Endodermal cell (in vitro differentiated cells): ENCODE measurements around the gene PMVK. TPM values are rescaled to one million over a fixed set of nuclear protein-coding genes. Genes with fewer than 3 reads are reported as not detected.

Experiments
- DNase-seq: peaks from one replicate; pipeline ENCODE4 v3.0.0-alpha.2; 2017
- H3K27ac ChIP-seq: 2 replicates; pipeline ENCODE4 v1.5.1; 2013; ENCODE audit warnings: mild to moderate bottlenecking, low read depth, low read length, moderate library complexity
- H3K27me3 ChIP-seq: 2 replicates; pipeline ENCODE4 v1.6.1; 2013; ENCODE audit warnings: mild to moderate bottlenecking, low read length, moderate library complexity; ENCODE audit not compliant: insufficient read depth, control insufficient read depth, poor library complexity, severe bottlenecking
- H3K36me3 ChIP-seq: 2 replicates; pipeline ENCODE4 v1.7.0; 2013; ENCODE audit warnings: mild to moderate bottlenecking, low read length, moderate library complexity; ENCODE audit not compliant: control insufficient read depth, insufficient read depth
- H3K4me1 ChIP-seq: one replicate; pipeline ENCODE4 v1.7.0; 2013; ENCODE audit warnings: low read length; ENCODE audit not compliant: control insufficient read depth, insufficient read depth
- H3K4me3 ChIP-seq: 2 replicates; pipeline ENCODE4 v1.5.1; 2013; ENCODE audit warnings: mild to moderate bottlenecking, low read length, moderate library complexity
- H3K9ac ChIP-seq: 2 replicates; pipeline ENCODE4 v1.6.1; 2013; ENCODE audit warnings: mild to moderate bottlenecking, low read length, moderate library complexity; ENCODE audit not compliant: poor library complexity, severe bottlenecking; ENCODE audit errors: extremely low read depth
- H3K9me3 ChIP-seq: 2 replicates; pipeline ENCODE4 v1.6.1; 2013; ENCODE audit warnings: mild to moderate bottlenecking, low read length, moderate library complexity; ENCODE audit not compliant: control insufficient read depth
- H3K27ac Mint-ChIP-seq: 2 replicates; pipeline ENCODE4 v1.8.0; 2020; ENCODE audit warnings: mixed read lengths
- H3K27me3 Mint-ChIP-seq: 2 replicates; pipeline ENCODE4 v1.8.0; 2021; ENCODE audit warnings: mild to moderate bottlenecking, mixed read lengths; ENCODE audit not compliant: insufficient read depth
- H3K36me3 Mint-ChIP-seq: 2 replicates; pipeline ENCODE4 v1.8.0; 2020; ENCODE audit warnings: low read depth, mixed read lengths
- H3K4me1 Mint-ChIP-seq: 2 replicates; pipeline ENCODE4 v1.8.0; 2020; ENCODE audit warnings: mixed read lengths
- H3K4me3 Mint-ChIP-seq: 2 replicates; pipeline ENCODE4 v1.8.0; 2020; ENCODE audit warnings: mild to moderate bottlenecking, moderate library complexity, mixed read lengths
- H3K9me3 Mint-ChIP-seq: 2 replicates; pipeline ENCODE4 v1.8.0; 2020; ENCODE audit warnings: mild to moderate bottlenecking, mixed read lengths
- CTCF ChIP-seq: fragments of 200-600 bp; sonication (generic); conservative IDR thresholded peaks from 2 replicates; pipeline ENCODE4 v1.5.0; 2021; ENCODE audit warnings: antibody characterized with exemption, mild to moderate bottlenecking
- WGBS, 2 experiments: methylation state at CpG; one replicate each; pipeline versions ENCODE4 v1.1.5 to v1.1.7; 2013; ENCODE audit warnings: missing lambda C conversion rate in 2 of 2, mixed read lengths in 1 of 2; ENCODE audit not compliant: insufficient coverage in 1 of 2, insufficient read length in 1 of 2; 5-methylcytosine and 5-hydroxymethylcytosine counted together
- total RNA-seq, 2 donors: library from RNA; stranded (reverse); fragmentation: NEBNext Ultra II Directional in 1 of 2; extraction: Animal tissue kit (Norgen Biotek cat#: 25700) in 1 of 2; gene quantifications; 2 replicates in 1 of 2; 3 replicates in 1 of 2; pipeline ENCODE4 v1.2.1, GENCODE V29; 2021

PMVK gene
- total RNA-seq, 2 donors from 2014 or later = 16.0 to 16.4 TPM

- Histone ChIP-seq H3K36me3 (no peaks in the 10 kb centered on the region), H3K4me1 (peaks cover 3% of the 10 kb centered on the region), H3K27ac (no peak overlapping the region), H3K9ac (no peak overlapping the region), H3K27me3 (no peaks in the 10 kb centered on the region), H3K9me3 (no peaks in the 10 kb centered on the region), H3K4me3 (no peak overlapping the region)
- DNase-seq = peak; percentile 33
- H3K4me1 Mint-ChIP-seq = no peaks in the 10 kb centered on the region
- H3K36me3 Mint-ChIP-seq = no peaks in the 10 kb centered on the region
- no peak overlapping the region for H3K27ac Mint-ChIP-seq
- no peaks in the 10 kb centered on the region for H3K9me3 Mint-ChIP-seq
- H3K4me3 Mint-ChIP-seq = no peak overlapping the region
- 86 to 94% methylated on average over 7 to 15 of the region's 15 CpGs for WGBS, 2 experiments
- H3K27me3 Mint-ChIP-seq = peaks cover 6% of the 10 kb centered on the region
- no peak for TF ChIP-seq CTCF
Observed at GRCh38 chr1:154883919-154884868, 52.3 kb downstream of the PMVK start.

- Histone ChIP-seq H3K9me3 (no peaks in the 10 kb centered on the region), H3K27me3 (no peaks in the 10 kb centered on the region), H3K4me1 (peaks cover 3% of the 10 kb centered on the region), H3K4me3 (no peak overlapping the region), H3K36me3 (no peaks in the 10 kb centered on the region), H3K27ac (no peak overlapping the region), H3K9ac (no peak overlapping the region)
- H3K9me3 Mint-ChIP-seq = no peaks in the 10 kb centered on the region
- WGBS, 2 experiments = 89 to 97% methylated on average over 4 to 9 of the region's 10 CpGs
- TF ChIP-seq CTCF = no peak
- H3K27me3 Mint-ChIP-seq = no peaks in the 10 kb centered on the region
- H3K4me1 Mint-ChIP-seq = peaks cover 5% of the 10 kb centered on the region
- no peaks in the 10 kb centered on the region for H3K36me3 Mint-ChIP-seq
- DNase-seq = peak; percentile 68
- H3K4me3 Mint-ChIP-seq = no peak overlapping the region
- no peak overlapping the region for H3K27ac Mint-ChIP-seq
Observed at GRCh38 chr1:154881820-154882535, 54.5 kb downstream of the PMVK start.

- Histone ChIP-seq H3K4me1 (peaks cover 3% of the 10 kb centered on the region), H3K9ac (no peak overlapping the region), H3K4me3 (no peak overlapping the region), H3K27ac (no peak overlapping the region), H3K27me3 (peaks cover 4% of the 10 kb centered on the region), H3K9me3 (no peaks in the 10 kb centered on the region), H3K36me3 (no peaks in the 10 kb centered on the region)
- TF ChIP-seq CTCF = no peak
- H3K36me3 Mint-ChIP-seq = no peaks in the 10 kb centered on the region
- H3K9me3 Mint-ChIP-seq = no peaks in the 10 kb centered on the region
- H3K27ac Mint-ChIP-seq = no peak overlapping the region
- peaks cover 5% of the 10 kb centered on the region for H3K4me1 Mint-ChIP-seq
- peaks cover 4% of the 10 kb centered on the region for H3K27me3 Mint-ChIP-seq
- WGBS, 2 experiments = 88 to 92% methylated on average over 2 to 5 of the region's 5 CpGs
- H3K4me3 Mint-ChIP-seq = no peak overlapping the region
- peak; percentile 22 for DNase-seq
Observed at GRCh38 chr1:154880671-154881070, 55.8 kb downstream of the PMVK start.
